ENCODE data around the gene ARHGEF16. TPM values are rescaled to one million over a fixed set of nuclear protein-coding genes. Genes with fewer than 3 reads are reported as not detected.

The ARHGEF16 gene
- total RNA-seq, 1 experiment from 2014 or later, result 10.1 TPM

DNA sequence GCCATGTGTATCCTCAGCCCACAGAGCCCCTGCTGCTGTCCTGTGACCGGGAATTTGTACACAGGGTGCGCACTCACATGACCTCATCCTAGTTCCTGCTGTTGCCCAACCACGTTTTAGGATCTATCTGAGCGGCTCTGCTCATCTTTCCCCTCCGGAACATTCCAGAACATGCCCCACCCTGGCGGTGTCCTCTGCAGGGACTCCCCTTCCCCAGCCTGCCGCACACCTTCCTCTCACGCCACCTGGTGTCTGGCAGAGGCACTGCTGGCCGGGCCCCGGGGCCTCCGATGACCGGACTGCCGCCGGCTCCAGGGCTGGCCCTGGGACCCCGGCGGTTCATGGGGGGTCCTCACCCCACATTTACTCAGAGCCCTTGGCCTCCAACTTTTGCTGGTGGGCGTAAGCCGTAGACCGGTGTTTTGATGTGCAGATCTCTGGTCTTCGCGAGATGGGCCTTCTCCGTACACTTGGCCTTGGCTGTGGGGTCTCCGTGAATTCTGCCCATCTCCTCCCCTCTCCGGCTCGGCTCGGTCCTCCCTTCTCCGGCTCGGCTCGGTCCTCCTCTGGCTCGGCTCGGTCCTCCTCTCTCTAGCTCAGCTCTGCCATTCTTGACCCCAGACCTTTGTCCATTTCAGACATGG is 29.5 kb downstream of the ARHGEF16 start:
- ChIA-PET POLR2A (no interaction called here), CTCF (interaction anchor here (3.2 kb wide), 1 partner anchor 31 kb away, joined by 19 read pairs; no protein-coding TSS in a partner anchor)
- DNase-seq (ENCODE audit: low read depth, low spot score), result peak; percentile 12
- peak; percentile 50 for ATAC-seq
- BruUV-seq (replicated peaks), result no TSS peak
- intact Hi-C loops (cut with micrococcal nuclease; ENCODE audit: unreplicated experiment) (loop anchor here (1.0 to 2.0 kb wide), 2 partner anchors 31 to 131 kb away; no protein-coding TSS in a partner anchor), in situ Hi-C loops (cut with HindIII; ENCODE audit: low pct_unique_long_range_greater_than_20kb, low sequenced_read_pairs) (no loop called here)
- Histone ChIP-seq H3K36me3 (ENCODE audit: control insufficient read depth, insufficient read depth, low read length) (no peaks in the 10 kb centered on the region), H3K27ac (ENCODE audit: low read length) (no peak overlapping the region), H3K9me3 (ENCODE audit: control insufficient read depth, insufficient read depth, low read depth, low read length) (no peaks in the 10 kb centered on the region), H3K4me3 (ENCODE audit: low read depth in 2 of 2, low read length in 2 of 2) (no peak overlapping the region), H3K4me1 (ENCODE audit: control insufficient read depth, insufficient read depth, low read length) (peaks cover 14% of the 10 kb centered on the region), H3K27me3 (ENCODE audit: control insufficient read depth, insufficient read depth, low read length) (no peaks in the 10 kb centered on the region)
- TF ChIP-seq POLR2AphosphoS5 (IDR thresholded peaks at IDR 0.05; ENCODE audit: low read depth, low read length), result peak; percentile 54; the same call in 1 of the 2 replicates
- no peak for TF ChIP-seq SIN3A (IDR thresholded peaks at IDR 0.05; ENCODE audit: borderline replicate concordance, insufficient read depth, low read depth, low read length)
- TF ChIP-seq, protein P1, sequence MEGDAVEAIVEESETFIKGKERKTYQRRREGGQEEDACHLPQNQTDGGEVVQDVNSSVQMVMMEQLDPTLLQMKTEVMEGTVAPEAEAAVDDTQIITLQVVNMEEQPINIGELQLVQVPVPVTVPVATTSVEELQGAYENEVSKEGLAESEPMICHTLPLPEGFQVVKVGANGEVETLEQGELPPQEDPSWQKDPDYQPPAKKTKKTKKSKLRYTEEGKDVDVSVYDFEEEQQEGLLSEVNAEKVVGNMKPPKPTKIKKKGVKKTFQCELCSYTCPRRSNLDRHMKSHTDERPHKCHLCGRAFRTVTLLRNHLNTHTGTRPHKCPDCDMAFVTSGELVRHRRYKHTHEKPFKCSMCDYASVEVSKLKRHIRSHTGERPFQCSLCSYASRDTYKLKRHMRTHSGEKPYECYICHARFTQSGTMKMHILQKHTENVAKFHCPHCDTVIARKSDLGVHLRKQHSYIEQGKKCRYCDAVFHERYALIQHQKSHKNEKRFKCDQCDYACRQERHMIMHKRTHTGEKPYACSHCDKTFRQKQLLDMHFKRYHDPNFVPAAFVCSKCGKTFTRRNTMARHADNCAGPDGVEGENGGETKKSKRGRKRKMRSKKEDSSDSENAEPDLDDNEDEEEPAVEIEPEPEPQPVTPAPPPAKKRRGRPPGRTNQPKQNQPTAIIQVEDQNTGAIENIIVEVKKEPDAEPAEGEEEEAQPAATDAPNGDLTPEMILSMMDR (IDR thresholded peaks at IDR 0.05), result peak; percentile 96
- TF ChIP-seq TCF7L2 (IDR thresholded peaks at IDR 0.05; ENCODE audit: low read depth, low read length), result no peak
- TF ChIP-seq, protein P2, sequence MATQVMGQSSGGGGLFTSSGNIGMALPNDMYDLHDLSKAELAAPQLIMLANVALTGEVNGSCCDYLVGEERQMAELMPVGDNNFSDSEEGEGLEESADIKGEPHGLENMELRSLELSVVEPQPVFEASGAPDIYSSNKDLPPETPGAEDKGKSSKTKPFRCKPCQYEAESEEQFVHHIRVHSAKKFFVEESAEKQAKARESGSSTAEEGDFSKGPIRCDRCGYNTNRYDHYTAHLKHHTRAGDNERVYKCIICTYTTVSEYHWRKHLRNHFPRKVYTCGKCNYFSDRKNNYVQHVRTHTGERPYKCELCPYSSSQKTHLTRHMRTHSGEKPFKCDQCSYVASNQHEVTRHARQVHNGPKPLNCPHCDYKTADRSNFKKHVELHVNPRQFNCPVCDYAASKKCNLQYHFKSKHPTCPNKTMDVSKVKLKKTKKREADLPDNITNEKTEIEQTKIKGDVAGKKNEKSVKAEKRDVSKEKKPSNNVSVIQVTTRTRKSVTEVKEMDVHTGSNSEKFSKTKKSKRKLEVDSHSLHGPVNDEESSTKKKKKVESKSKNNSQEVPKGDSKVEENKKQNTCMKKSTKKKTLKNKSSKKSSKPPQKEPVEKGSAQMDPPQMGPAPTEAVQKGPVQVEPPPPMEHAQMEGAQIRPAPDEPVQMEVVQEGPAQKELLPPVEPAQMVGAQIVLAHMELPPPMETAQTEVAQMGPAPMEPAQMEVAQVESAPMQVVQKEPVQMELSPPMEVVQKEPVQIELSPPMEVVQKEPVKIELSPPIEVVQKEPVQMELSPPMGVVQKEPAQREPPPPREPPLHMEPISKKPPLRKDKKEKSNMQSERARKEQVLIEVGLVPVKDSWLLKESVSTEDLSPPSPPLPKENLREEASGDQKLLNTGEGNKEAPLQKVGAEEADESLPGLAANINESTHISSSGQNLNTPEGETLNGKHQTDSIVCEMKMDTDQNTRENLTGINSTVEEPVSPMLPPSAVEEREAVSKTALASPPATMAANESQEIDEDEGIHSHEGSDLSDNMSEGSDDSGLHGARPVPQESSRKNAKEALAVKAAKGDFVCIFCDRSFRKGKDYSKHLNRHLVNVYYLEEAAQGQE (IDR thresholded peaks at IDR 0.05; ENCODE audit: insufficient read depth in 1 of 2, low read depth in 2 of 2, low read length in 1 of 2), result no peak

DNA sequence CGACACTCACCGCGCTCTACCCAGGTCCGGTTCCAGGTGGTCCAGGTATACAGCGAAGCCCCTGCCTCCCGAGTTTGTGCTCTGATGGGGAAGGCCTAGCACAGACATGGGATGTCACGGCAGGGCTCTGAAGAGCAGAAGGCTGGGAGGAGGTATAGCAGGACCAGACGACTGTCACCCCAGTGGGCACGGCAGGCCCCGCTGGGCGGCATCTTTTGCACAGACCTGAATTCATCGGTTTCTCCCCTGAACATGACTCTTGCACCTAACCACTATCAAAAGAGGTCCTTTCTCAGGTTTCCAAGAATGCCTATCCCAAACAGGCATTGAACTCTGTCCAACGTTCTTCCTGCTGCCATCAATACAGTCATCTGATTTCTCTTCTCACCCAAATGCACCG is 30.6 kb downstream of the ARHGEF16 start:
- intact Hi-C loops (cut with micrococcal nuclease; ENCODE audit: unreplicated experiment), result loop anchor here (2.0 kb wide), 1 partner anchor 130 kb away; no protein-coding TSS in a partner anchor
- no peaks in the 10 kb centered on the region for H3K9me3 ChIP-seq (ENCODE audit: control insufficient read depth, insufficient read depth, low read depth, low read length)
- POLR2A ChIA-PET, result no interaction called here
- H3K27ac ChIP-seq (ENCODE audit: low read length), result no peak overlapping the region
- CTCF ChIA-PET, result interaction anchor here (3.2 kb wide), 1 partner anchor 32 kb away, joined by 19 read pairs; no protein-coding TSS in a partner anchor
- H3K4me1 ChIP-seq (ENCODE audit: control insufficient read depth, insufficient read depth, low read length), result peaks cover 14% of the 10 kb centered on the region
- DNase-seq (ENCODE audit: low read depth, low spot score), result no peak
- no peaks in the 10 kb centered on the region for H3K27me3 ChIP-seq (ENCODE audit: control insufficient read depth, insufficient read depth, low read length)
- no peak overlapping the region for H3K4me3 ChIP-seq (ENCODE audit: low read depth in 2 of 2, low read length in 2 of 2)
- H3K36me3 ChIP-seq (ENCODE audit: control insufficient read depth, insufficient read depth, low read length), result no peaks in the 10 kb centered on the region
- no peak for TF ChIP-seq SIN3A (IDR thresholded peaks at IDR 0.05; ENCODE audit: borderline replicate concordance, insufficient read depth, low read depth, low read length)
- TF ChIP-seq, protein P1 (IDR thresholded peaks at IDR 0.05), result no peak
- TF ChIP-seq, protein P2 (IDR thresholded peaks at IDR 0.05; ENCODE audit: insufficient read depth in 1 of 2, low read depth in 2 of 2, low read length in 1 of 2), result no peak
- TF ChIP-seq TCF7L2 (IDR thresholded peaks at IDR 0.05; ENCODE audit: low read depth, low read length), result no peak
- no peak for TF ChIP-seq POLR2AphosphoS5 (IDR thresholded peaks at IDR 0.05; ENCODE audit: low read depth, low read length)
- BruUV-seq (replicated peaks), result no TSS peak
- in situ Hi-C loops (cut with HindIII; ENCODE audit: low pct_unique_long_range_greater_than_20kb, low sequenced_read_pairs), result no loop called here
- ATAC-seq, result no peak
